ENCODE results near the gene LIFR.

The LIFR gene

GRCh38 chr5:38433160-38433861 is 123.1 kb downstream of the LIFR start:
- no peak for DNase-seq

- no peak for DNase-seq
Measured at GRCh38 chr5:38431242-38431853, 125.1 kb downstream of the LIFR start.

- DNase-seq = peak; percentile 55
Measured at GRCh38 chr5:38426986-38427950, 129.2 kb downstream of the LIFR start.

- DNase-seq = peak; percentile 74
Measured at GRCh38 chr5:38426490-38426889, 130.0 kb downstream of the LIFR start.
